Measurements from ENCODE around the gene SPAM1. TPM values are rescaled to one million over a fixed set of nuclear protein-coding genes. Genes with fewer than 3 reads are reported as not detected.
"Not testable (repeated sequence)": the region's sequence is repeated elsewhere in the genome, so short reads cannot be mapped to it uniquely, and the experiment has no call there.

SPAM1 gene
- total and polyA plus RNA-seq, 10 donors, result not detected

DNA sequence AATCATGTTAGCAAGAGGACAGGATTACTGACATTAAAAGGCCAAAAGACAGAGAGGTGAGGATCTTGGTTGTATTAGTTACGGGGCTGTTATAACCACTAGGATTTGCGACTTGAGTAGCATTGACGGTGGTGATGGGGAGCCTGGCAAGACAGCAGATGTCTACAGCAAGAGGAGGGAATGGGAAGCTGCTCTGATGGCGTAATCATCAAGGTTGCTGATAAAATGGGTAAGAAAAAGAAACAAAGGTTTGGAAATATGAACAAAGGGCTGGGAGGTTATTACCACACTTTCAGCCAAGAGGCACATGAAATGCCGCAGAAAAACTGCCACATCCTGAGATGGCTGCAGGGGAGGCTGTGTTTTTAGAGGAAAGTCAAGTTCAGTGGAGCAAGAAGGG lies 73.9 kb downstream of the SPAM1 start:
- no peaks in the 10 kb centered on the region for H3K27me3 ChIP-seq (replicated peaks in 1 of 7)
- H3K27ac ChIP-seq, result no peak overlapping the region
- 84 to 93% (median 87%) methylated on average over 5 of the region's 5 CpGs for WGBS, 5 donors
- H3K9me3 ChIP-seq, result peaks cover 0 to 29% (median 20%) of the 10 kb centered on the region in 8 donors
- H3K4me1 ChIP-seq, result no peaks in the 10 kb centered on the region
- DNase-seq, result no peak
- H3K4me3 ChIP-seq, result no peak overlapping the region
- intact Hi-C loops (cut with DNase I; ENCODE audit: low total_unique reads), result no loop called here
- H3K36me3 ChIP-seq, result no peaks in the 10 kb centered on the region
- TF ChIP-seq POLR2A (IDR thresholded peaks at IDR 0.05) (no peak), POLR2AphosphoS5 (IDR thresholded peaks at IDR 0.05) (no peak)
- TF ChIP-seq, protein P1, sequence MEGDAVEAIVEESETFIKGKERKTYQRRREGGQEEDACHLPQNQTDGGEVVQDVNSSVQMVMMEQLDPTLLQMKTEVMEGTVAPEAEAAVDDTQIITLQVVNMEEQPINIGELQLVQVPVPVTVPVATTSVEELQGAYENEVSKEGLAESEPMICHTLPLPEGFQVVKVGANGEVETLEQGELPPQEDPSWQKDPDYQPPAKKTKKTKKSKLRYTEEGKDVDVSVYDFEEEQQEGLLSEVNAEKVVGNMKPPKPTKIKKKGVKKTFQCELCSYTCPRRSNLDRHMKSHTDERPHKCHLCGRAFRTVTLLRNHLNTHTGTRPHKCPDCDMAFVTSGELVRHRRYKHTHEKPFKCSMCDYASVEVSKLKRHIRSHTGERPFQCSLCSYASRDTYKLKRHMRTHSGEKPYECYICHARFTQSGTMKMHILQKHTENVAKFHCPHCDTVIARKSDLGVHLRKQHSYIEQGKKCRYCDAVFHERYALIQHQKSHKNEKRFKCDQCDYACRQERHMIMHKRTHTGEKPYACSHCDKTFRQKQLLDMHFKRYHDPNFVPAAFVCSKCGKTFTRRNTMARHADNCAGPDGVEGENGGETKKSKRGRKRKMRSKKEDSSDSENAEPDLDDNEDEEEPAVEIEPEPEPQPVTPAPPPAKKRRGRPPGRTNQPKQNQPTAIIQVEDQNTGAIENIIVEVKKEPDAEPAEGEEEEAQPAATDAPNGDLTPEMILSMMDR (IDR thresholded peaks at IDR 0.05 in 8 of 11, conservative IDR thresholded peaks at IDR 0.05 in 3 of 11), result no peak

DNA sequence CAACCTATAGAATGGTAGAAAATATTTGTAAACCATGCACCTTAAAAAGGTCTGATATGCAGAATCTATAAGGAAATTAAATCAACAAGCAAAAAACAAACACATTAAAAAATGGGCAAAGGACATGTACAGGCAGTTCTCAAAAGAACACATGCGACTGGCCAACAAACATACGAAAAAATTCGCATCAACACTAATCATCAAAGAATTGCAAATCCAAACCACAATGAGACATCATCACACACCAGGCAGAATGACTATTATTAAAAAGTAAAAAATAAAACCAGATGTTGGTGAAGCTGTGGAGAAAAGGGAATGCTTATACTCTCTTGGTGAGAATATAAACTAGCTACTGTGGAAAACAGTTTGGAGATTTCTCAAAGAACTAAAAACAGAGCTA lies 74.7 kb downstream of the SPAM1 start:
- H3K36me3 ChIP-seq, result no peaks in the 10 kb centered on the region
- peaks cover 0 to 29% (median 20%) of the 10 kb centered on the region in 8 donors for H3K9me3 ChIP-seq
- H3K27ac ChIP-seq, result no peak overlapping the region
- H3K27me3 ChIP-seq (replicated peaks in 1 of 7), result peaks cover 0 to 1% (median 0%) of the 10 kb centered on the region in 7 donors
- DNase-seq, result no peak
- H3K4me3 ChIP-seq, result no peak overlapping the region
- WGBS, 5 donors, result 89 to 95% (median 93%) methylated on average over 3 of the region's 3 CpGs
- TF ChIP-seq POLR2AphosphoS5 (IDR thresholded peaks at IDR 0.05), result no peak
- TF ChIP-seq POLR2A (IDR thresholded peaks at IDR 0.05), result no peak
- TF ChIP-seq, protein P1 (IDR thresholded peaks at IDR 0.05 in 8 of 11, conservative IDR thresholded peaks at IDR 0.05 in 3 of 11), result no peak
- intact Hi-C loops (cut with DNase I; ENCODE audit: low total_unique reads), result no loop called here
- no peaks in the 10 kb centered on the region for H3K4me1 ChIP-seq

DNA sequence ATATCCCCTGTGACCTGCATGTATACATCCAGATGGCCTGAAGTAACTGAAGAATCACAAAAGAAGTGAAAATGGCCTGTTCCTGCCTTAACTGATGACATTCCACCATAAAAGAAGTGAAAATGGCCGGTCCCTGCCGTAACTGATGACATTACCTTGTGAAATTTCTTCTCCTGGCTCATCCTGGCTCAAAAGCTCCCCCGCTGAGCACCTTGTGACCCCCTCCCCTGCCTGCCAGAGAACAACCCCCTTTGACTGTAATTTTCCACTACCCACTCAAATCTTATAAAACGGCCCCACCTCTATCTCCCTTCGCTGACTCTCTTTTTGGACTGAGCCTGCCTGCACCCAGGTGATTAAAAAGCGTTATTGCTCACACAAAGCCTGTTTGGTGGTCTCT lies 83.3 kb downstream of the SPAM1 start:
- intact Hi-C loops (cut with DNase I; ENCODE audit: low total_unique reads); H3K27me3 ChIP-seq (replicated peaks in 1 of 7); H3K27ac ChIP-seq; H3K36me3 ChIP-seq; H3K4me1 ChIP-seq; DNase-seq; H3K4me3 ChIP-seq; H3K9me3 ChIP-seq: not testable (repeated sequence)
- 71 to 77% (median 74%) methylated on average over 6 of the region's 6 CpGs for WGBS, 5 donors

DNA sequence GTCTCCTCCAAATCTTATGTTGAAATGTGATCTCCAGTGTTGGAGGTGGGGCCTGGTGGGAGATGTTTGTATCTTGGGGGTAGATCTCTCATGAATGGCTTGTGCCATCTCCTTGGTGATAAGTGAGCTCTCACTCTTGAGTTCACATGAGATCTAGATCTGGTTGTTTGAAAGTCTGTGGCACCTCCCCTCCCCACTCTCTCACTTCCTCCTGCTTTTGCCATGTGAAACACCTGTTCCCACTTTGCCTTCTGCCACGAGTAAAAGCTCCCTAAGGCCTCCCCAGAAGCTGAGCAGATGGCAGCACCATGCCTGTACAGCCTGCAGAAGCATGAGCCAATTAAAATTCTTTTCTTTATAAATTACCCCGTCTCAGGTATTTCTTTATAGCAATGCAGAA lies 84.3 kb downstream of the SPAM1 start:
- intact Hi-C loops (cut with DNase I; ENCODE audit: low total_unique reads), result no loop called here
- H3K4me3 ChIP-seq, result no peak overlapping the region
- no peak overlapping the region for H3K27ac ChIP-seq
- TF ChIP-seq POLR2AphosphoS5 (IDR thresholded peaks at IDR 0.05), result no peak
- TF ChIP-seq, protein P1 (IDR thresholded peaks at IDR 0.05 in 8 of 11, conservative IDR thresholded peaks at IDR 0.05 in 3 of 11), result no peak
- no peak for TF ChIP-seq POLR2A (IDR thresholded peaks at IDR 0.05)
- H3K9me3 ChIP-seq, result no peaks in the 10 kb centered on the region
- H3K36me3 ChIP-seq, result no peaks in the 10 kb centered on the region
- WGBS, 5 donors, result 56 to 62% (median 61%) methylated on average over 2 of the region's 2 CpGs
- H3K4me1 ChIP-seq, result no peaks in the 10 kb centered on the region
- H3K27me3 ChIP-seq (replicated peaks in 1 of 7), result peaks cover 0 to 9% (median 0%) of the 10 kb centered on the region in 7 donors
- no peak for DNase-seq

Other genes with a start within 250 kb of the SPAM1 start
- 10 to 100 TPM; 19.8 to 31.0 (median 28.8) TPM for gene WASL, start 176.2 kb upstream of the SPAM1 start, total RNA-seq
- gene WASL, start 176.2 kb upstream of the SPAM1 start, polyA plus RNA-seq, result 10 to 100 TPM in 1 of 3 donors, 1 to 10 TPM in 2; 5.3 to 12.6 (median 7.3) TPM
- gene HYAL4, start 80.1 kb upstream of the SPAM1 start, total RNA-seq, result under 1 TPM in 1 of 7 donors, not detected in 6; 0.26 TPM
- gene HYAL4, start 80.1 kb upstream of the SPAM1 start, polyA plus RNA-seq, result not detected
- gene TMEM229A, start 107.8 kb downstream of the SPAM1 start, total RNA-seq, result under 1 TPM in 2 of 7 donors, not detected in 5; 0.17 to 0.33 TPM
- under 1 TPM in 1 of 3 donors, not detected in 2; 0.06 TPM for gene TMEM229A, start 107.8 kb downstream of the SPAM1 start, polyA plus RNA-seq